Neural cell (in vitro differentiated cells): ENCODE measurements around the gene FAM193A.

Experiments used
- CTCF ChIP-seq: fragments of 450-650 bp; IDR thresholded peaks from 2 replicates; pipeline ENCODE4 v1.5.1; 2014; ENCODE audit warnings: antibody characterized with exemption, mild to moderate bottlenecking, moderate library complexity; ENCODE audit not compliant: poor library complexity, severe bottlenecking
- EP300 ChIP-seq: fragments of 450-650 bp; conservative IDR thresholded peaks from 2 replicates; pipeline ENCODE4 v1.6.1; 2014; ENCODE audit warnings: antibody characterized with exemption, mild to moderate bottlenecking, moderate library complexity; ENCODE audit not compliant: poor library complexity, severe bottlenecking
- MXI1 ChIP-seq: fragments of 450-650 bp; conservative IDR thresholded peaks from 2 replicates; pipeline ENCODE4 v1.6.1; 2014; ENCODE audit warnings: antibody characterized with exemption, mild to moderate bottlenecking; ENCODE audit not compliant: poor library complexity, severe bottlenecking
- POLR2AphosphoS5 ChIP-seq: IDR thresholded peaks from 2 replicates; pipeline ENCODE4 v1.6.1; 2012
- RAD21 ChIP-seq: fragments of 450-650 bp; conservative IDR thresholded peaks from 2 replicates; pipeline ENCODE4 v1.6.1; 2014; ENCODE audit warnings: antibody characterized with exemption, mild to moderate bottlenecking, moderate library complexity
- SMC3 ChIP-seq: fragments of 450-650 bp; conservative IDR thresholded peaks from 2 replicates; pipeline ENCODE4 v1.6.1; 2014; ENCODE audit warnings: antibody characterized with exemption, mild to moderate bottlenecking, moderate library complexity; ENCODE audit not compliant: poor library complexity
- TAF1 ChIP-seq: IDR thresholded peaks from 2 replicates; pipeline ENCODE4 v1.6.1; 2012; ENCODE audit warnings: low read depth

- TF ChIP-seq CTCF (no peak), MXI1 (no peak), TAF1 (no peak), POLR2AphosphoS5 (no peak), SMC3 (no peak), EP300 (no peak), RAD21 (no peak)
Observed at GRCh38 chr4:2702770-2703169, 166.3 kb downstream of the FAM193A start.
